Measurements from ENCODE around the gene EDIL3.
"Not testable (repeated sequence)": the region's sequence is repeated elsewhere in the genome, so short reads cannot be mapped to it uniquely, and the experiment has no call there.

EDIL3 gene

GRCh38 chr5:84168841-84169240 is 215.8 kb downstream of the EDIL3 start:
- DNase-seq (ENCODE audit: low read depth): no peak

- DNase-seq (ENCODE audit: low read depth): no peak
Measured at GRCh38 chr5:84163671-84164070, 221.0 kb downstream of the EDIL3 start.

DNA sequence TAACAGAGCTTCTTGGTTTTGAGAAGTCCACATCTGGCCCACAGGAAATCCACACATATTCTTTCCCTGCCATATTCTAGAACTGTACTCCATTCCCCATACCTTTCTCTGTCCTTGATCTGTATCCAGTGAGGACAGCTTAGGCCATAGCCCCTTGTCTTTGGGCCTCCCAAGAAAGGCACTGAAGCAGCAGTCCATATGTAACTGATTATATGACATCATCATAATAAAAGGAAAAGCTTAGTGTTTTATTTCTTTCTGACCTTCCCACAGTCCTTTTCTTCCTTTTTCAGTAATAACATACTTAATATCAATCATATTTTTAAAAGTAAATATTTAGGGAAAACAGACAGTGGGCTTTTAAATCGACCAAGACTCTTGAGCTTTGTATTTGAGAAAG is 222.0 kb downstream of the EDIL3 start:
- DNase-seq (ENCODE audit: low read depth): no peak

DNA sequence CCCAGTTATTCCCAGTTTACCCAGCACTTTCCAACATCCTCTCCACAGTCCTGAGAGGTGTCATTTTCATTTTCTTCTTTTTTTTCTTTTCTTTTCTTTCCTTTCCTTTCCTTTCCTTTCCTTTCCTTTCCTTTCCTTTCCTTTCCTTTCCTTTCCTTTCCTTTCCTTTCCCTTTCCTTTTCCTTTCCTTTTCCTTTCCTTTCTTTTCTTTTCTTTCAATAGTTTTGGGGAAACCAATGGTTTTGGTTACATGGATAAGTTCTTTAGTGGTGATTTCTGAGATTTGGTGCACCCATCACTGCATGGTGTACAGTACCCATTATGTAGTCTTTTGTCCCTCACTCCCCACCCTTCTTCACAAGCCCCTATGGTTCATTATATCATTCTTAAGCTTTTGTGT is 224.0 kb downstream of the EDIL3 start:
- DNase-seq (ENCODE audit: low read depth): not testable (repeated sequence)

- DNase-seq (ENCODE audit: low read depth): no peak
Measured at GRCh38 chr5:84149094-84149493, 235.6 kb downstream of the EDIL3 start.

DNA sequence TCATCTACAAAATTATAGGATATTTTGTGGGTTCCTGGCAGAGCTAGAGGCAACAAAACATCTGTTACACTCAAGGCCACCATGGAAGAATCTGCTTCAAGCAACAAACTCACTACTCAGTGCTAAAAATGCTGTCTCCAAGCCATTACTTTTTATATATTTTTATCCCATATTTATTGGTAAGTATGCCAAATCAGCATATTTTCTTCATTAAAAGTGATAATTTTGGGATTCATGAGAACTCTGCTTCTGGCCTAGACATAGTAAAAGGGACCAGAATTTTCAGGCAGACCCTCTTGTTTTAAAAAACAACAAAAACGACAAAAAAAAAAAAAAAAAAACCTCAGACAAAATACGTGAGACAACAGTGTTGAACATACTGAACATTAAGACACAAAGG is 236.0 kb downstream of the EDIL3 start:
- no peak for DNase-seq (ENCODE audit: low read depth)

- DNase-seq (ENCODE audit: low read depth): no peak
Measured at GRCh38 chr5:84137541-84137940, 247.1 kb downstream of the EDIL3 start.

DNA sequence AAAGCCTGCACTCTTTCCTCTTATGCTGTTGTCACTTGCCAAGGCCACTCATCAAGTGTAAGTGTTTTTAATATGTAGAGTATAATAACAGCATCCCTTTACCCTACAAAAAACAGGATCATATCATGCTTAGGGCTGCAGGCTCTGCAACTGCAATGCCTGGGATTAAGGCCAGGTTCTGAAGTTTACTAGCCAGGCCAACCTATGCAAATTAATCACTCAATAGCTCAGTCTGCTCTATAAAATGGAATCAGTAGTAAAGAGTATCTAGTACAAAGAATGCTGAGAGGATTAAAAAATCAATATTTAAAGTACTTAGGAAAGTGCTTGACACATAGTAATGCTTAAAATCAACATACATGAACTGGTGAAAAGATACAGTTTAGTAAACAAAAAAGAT is 253.3 kb downstream of the EDIL3 start:
- no peak for DNase-seq (ENCODE audit: low read depth)

DNA sequence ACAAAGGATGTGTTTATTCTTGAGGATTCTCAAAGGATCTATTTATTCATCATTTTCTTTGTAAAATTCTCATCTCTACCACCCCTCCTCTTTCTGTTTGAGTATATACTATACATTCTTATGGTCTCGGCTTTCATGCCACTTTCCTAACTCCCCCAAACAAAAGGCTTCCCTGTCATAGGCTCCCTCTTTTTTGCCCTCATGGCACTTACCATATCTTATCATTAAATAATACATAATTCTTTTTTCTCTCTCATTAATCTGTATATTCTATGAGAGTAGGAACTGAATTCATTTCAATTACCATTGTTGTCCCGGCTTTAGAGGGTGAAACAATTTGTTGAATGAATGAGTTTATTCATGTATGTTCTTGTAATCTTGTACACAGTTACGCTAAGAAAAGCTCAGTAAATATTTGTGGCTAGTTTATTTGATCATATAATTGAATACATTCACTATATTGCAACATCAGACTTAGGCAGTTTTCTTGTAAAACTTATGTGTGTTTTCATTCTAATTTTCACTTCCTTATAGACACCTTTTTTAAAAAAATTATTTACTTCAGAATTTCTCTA is 254.6 kb downstream of the EDIL3 start:
- DNase-seq (ENCODE audit: low read depth): no peak

DNA sequence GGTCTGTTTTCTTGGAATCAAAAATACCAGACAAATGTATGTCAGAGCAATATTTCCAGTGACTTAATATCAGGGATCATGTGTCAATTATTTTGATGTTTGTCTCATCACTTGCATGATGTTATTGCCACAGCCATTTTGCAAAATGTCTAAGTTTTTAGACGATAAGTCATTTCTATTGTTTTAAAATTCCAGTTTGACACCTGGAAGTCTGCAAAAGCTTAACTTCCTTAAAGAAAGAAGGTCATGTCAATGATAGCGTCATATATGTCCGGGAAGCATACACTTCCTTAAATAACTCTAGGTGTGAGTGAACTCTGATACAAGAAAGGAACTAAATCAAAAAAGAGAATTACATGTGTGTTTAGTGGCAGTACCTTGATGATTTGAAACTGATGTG is 259.5 kb downstream of the EDIL3 start:
- DNase-seq (ENCODE audit: low read depth): no peak

GRCh38 chr5:84119252-84119651 is 265.4 kb downstream of the EDIL3 start:
- DNase-seq (ENCODE audit: low read depth): no peak

DNA sequence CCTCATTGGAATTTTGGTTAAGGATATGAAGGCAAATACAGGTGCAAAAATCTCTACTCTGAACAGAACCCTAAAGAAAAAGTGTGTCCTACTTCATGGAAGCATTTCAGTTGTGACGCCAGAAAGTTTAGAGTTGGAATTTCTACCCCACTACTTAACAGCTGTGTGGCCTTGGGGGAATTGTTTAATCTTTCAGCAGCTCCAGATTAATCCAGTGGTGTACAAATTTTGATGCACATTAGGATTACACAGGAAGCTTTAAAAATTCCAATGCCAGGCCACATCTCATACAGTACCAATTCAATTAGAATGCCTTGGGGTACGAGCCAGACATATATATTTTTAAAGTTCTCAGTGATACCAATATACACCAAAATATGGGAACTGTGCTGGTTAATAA is 266.1 kb downstream of the EDIL3 start:
- DNase-seq (ENCODE audit: low read depth): no peak

- no peak for DNase-seq (ENCODE audit: low read depth)
Measured at GRCh38 chr5:84115727-84116126, 269.0 kb downstream of the EDIL3 start.

- DNase-seq (ENCODE audit: low read depth): no peak
Measured at GRCh38 chr5:84113246-84114105, 271.2 kb downstream of the EDIL3 start.

GRCh38 chr5:84092738-84093137 is 291.9 kb downstream of the EDIL3 start:
- DNase-seq (ENCODE audit: low read depth): no peak

GRCh38 chr5:84091127-84091799 is 293.4 kb downstream of the EDIL3 start:
- DNase-seq (ENCODE audit: low read depth): no peak

- no peak for DNase-seq (ENCODE audit: low read depth)
Measured at GRCh38 chr5:84088996-84089395, 295.7 kb downstream of the EDIL3 start.

DNA sequence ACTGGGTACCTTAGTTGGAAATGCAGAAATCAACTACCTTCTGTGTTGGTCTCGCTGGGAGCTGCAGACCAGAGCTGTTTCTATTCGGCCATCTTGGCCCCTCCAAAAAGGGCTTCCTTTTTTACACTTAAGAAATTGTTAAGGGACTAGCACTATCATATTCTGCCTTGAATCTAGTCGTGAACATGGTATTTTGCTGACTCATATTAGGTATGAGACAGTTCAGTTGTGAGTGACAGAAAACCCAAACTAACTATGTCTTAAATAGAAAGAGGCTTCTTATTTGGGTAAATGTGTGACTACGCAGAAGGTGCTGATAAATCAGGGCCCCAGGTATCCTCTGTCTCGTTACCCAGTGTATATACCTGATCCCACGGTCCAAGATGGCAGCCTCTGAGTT is 298.2 kb downstream of the EDIL3 start:
- DNase-seq (ENCODE audit: low read depth): no peak

DNA sequence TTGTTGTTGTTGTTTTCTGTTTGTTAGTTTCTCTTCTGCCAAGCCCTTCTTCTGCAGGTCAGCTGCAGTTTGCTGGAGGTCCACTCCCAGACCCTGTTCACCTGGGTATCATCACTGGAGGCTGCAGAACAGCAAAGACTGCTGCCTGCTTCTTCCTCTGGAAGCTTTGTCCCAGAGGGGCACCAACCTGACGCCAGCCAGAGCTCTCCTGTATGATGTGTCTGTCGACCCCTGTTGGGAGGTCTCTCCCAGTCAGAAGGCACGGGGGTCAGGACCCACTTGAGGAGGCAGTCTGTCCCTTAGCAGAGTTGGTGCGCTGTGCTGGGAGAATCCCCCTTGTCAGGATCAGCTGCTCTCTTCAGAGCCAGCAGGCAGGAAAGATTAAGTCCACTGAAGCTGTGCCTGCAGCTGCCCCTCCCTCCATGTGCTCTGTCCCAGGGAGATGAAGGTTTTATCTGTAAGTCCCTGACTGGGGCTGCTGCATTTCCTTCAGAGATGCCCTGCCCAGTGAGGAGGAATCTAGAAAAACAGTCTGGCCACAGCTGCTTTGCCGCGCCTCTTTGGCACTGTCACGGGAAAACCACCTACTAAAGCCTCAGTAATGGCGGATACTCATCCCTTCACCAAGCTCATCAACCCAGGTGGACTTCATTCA is 299.2 kb downstream of the EDIL3 start:
- DNase-seq (ENCODE audit: low read depth): no peak

DNA sequence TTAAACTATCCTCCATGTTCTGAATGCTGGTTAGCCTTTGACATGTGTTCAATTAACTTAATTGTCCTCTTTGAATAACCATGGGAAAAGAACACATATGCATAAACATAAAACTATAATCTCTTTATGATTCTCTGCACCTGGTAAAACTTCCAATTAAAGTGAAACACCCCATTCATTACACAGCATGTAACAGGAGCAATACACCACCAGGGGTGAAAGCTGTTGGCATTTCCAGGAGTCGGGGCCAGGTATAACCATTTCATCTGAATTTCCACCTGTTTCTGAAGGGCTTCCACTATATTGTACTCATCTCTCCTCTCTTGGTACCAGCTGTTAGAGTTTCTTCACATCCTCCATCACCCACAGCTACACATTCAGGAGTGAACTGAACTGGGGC is 303.8 kb downstream of the EDIL3 start:
- no peak for DNase-seq (ENCODE audit: low read depth)

GRCh38 chr5:84072339-84072738 is 312.3 kb downstream of the EDIL3 start:
- DNase-seq (ENCODE audit: low read depth): no peak

DNA sequence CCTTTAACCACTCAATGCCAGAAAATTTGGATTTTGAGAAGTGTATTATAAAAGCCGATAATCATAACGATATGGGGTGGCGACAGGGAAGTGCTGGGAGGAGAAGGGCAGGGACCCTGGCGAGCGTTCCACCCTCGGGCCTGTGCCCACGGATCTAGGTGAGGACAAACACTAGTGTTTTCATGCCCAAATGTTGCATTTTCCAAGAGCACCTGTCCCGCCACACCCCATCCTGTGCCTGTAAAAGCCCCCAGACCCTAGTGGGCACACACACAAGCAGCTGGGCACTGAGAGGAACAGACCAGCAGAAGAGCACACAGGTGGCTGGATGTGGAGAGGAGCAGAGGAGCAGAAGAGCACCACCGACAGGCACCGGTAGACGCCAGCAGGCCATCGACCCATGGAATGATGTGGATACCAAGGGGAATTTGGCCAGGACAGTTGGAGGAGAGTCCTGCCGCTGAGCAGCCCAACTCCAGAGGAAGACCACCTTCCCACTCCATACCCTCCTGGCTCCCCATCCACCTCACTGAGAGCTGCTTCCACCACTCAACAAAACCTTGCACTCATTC is 315.0 kb downstream of the EDIL3 start:
- no peak for DNase-seq (ENCODE audit: low read depth)

Measured in activated T-cell treated with anti-CD3 and anti-CD28 coated beads for 48 hours (primary cell).